Activated B cell treated with CpG ODN at 0.5 μM for 24 hours (primary cell): Measurements from ENCODE around the gene MYL7. TPM values are rescaled to one million over a fixed set of nuclear protein-coding genes. Genes with fewer than 3 reads are reported as not detected.

ENCODE experiments used
- ATAC-seq: fragments of 200-7000 bp; cut with Tn5 transposase; one replicate; pipeline ENCODE4 v1.10.0; 2021; ENCODE audit warnings: low read depth, mild to moderate bottlenecking, moderate library complexity
- CTCF ChIA-PET: fragments of 350-600 bp; sonication (Branson Sonifier 250); formaldehyde crosslinking; loops from one replicate; lab custom pipeline; 2021; ENCODE audit warnings: antibody characterized with exemption; lab: Charles Lee
- POLR2A ChIA-PET: fragments of 350-600 bp; sonication (Branson Sonifier 250); formaldehyde crosslinking; loops from one replicate; lab custom pipeline; 2021; ENCODE audit warnings: antibody characterized with exemption; lab: Charles Lee
- DNase-seq: peaks from one replicate; pipeline ENCODE4 v3.0.0; 2022
- H3K27ac Mint-ChIP-seq: one replicate; pipeline ENCODE4 v1.8.0; 2020; ENCODE audit warnings: mixed read lengths
- H3K27me3 Mint-ChIP-seq: one replicate; pipeline ENCODE4 v1.8.0; 2021; ENCODE audit warnings: mixed read lengths
- H3K36me3 Mint-ChIP-seq: one replicate; pipeline ENCODE4 v1.8.0; 2021; ENCODE audit warnings: low read depth, mixed read lengths
- H3K4me1 Mint-ChIP-seq: one replicate; pipeline ENCODE4 v1.8.0; 2021; ENCODE audit warnings: mixed read lengths
- H3K4me3 Mint-ChIP-seq: one replicate; pipeline ENCODE4 v1.8.0; 2020; ENCODE audit warnings: mild to moderate bottlenecking, mixed read lengths
- H3K9me3 Mint-ChIP-seq: one replicate; pipeline ENCODE4 v1.8.0; 2020; ENCODE audit warnings: mixed read lengths
- intact Hi-C: fragments of 100-400 bp; cut with micrococcal nuclease; formaldehyde crosslinking; loops from one replicate; pipeline ENCODE4 v1.15.1; 2024
- total RNA-seq: library from RNA; stranded (reverse); gene quantifications from 2 replicates; pipeline ENCODE4 v1.2.3, GENCODE V29; 2022
- TF ChIP-seq, protein P1 (sequence below): fragments of 200-600 bp; IDR thresholded peaks from one replicate; pipeline ENCODE4 v1.8.0; 2022; ENCODE audit warnings: antibody characterized with exemption, mild to moderate bottlenecking

Gene MYL7
- total RNA-seq, 1 donor from 2014 or later, result not detected

DNA sequence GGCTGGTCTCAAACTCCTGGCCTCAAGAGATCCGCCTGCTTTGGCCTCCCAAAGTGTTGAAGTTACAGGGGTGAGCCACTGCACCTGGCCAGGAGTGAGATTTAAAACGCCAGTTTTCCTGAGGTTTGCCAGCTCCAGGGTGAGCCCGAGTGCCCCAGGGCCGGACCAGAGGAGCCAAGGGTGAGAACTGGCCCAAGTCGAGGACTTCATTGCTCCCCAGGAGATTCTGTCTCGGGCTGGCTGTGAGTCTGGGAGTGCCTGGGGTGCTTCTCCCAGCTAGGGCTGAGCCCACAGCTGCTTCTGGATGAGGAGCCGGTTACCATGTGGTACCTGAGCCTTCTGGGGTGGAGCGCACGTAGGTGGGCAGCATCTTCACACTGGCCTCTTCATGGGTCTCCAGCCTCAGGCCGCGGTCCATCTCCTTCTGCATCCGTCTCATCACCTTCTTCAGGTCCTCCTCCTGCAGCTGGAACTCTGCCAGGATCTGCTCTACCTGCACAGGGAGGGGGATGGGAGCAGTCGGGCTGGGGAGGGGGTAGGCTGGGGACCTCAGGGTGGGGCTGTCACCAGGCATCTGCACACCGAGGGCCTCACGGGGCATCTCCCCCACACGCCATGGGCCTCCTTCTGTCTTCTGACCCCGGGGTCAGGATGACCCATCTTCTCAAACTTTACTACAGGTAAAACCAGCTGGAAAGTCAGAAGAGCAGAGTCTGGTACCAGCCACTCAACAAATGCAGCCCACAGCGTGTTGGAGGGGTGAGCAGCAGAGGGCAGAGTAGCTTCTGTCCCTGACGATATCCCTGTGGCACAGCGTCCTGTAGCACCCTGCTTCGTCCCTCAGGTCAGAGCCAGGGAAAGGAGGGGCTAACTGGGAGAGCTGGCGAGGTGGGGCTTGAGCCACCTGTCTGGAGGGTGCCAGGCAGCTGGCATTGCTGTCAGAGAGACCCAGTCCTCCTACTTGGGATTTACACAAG, 12.1 kb upstream of the MYL7 start:
- CTCF ChIA-PET, result no interaction called here
- DNase-seq, result peak; percentile 9
- Mint-ChIP-seq H3K4me3 (no peak overlapping the region), H3K4me1 (peaks cover 8% of the 10 kb centered on the region), H3K9me3 (no peaks in the 10 kb centered on the region), H3K27ac (no peak overlapping the region), H3K36me3 (no peaks in the 10 kb centered on the region), H3K27me3 (no peaks in the 10 kb centered on the region)
- ATAC-seq, result no peak
- TF ChIP-seq, protein P1, sequence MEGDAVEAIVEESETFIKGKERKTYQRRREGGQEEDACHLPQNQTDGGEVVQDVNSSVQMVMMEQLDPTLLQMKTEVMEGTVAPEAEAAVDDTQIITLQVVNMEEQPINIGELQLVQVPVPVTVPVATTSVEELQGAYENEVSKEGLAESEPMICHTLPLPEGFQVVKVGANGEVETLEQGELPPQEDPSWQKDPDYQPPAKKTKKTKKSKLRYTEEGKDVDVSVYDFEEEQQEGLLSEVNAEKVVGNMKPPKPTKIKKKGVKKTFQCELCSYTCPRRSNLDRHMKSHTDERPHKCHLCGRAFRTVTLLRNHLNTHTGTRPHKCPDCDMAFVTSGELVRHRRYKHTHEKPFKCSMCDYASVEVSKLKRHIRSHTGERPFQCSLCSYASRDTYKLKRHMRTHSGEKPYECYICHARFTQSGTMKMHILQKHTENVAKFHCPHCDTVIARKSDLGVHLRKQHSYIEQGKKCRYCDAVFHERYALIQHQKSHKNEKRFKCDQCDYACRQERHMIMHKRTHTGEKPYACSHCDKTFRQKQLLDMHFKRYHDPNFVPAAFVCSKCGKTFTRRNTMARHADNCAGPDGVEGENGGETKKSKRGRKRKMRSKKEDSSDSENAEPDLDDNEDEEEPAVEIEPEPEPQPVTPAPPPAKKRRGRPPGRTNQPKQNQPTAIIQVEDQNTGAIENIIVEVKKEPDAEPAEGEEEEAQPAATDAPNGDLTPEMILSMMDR, result no peak
- intact Hi-C loops, result no loop called here
- POLR2A ChIA-PET, result no interaction called here

DNA sequence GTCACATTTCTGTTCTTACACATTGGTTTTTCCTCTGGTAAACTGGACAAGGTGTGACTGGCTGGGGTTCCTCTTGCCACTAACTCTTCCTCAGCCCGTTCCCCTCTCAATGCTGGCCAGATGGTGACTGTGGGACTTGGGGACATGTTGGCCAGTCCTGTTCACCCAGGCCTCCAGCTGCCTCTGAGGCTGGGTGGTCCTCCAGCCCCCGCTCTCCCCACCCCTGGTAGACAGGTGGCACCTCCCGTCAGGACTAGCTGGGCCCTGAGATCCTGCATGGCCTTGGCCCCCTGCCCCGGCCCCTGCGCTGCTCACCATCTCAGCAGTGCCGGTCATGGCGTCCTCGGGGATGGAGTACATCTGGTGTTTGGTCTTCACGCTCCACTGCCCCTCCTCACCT, 10.8 kb upstream of the MYL7 start:
- Mint-ChIP-seq H3K27ac (no peak overlapping the region), H3K4me3 (no peak overlapping the region), H3K9me3 (no peaks in the 10 kb centered on the region), H3K27me3 (no peaks in the 10 kb centered on the region), H3K36me3 (no peaks in the 10 kb centered on the region), H3K4me1 (peaks cover 8% of the 10 kb centered on the region)
- POLR2A ChIA-PET, result interaction anchor here (0.6 kb wide), 1 partner anchor 291 kb away, joined by 3 read pairs; no protein-coding TSS in a partner anchor
- TF ChIP-seq, protein P1, result no peak
- ATAC-seq (no peak), DNase-seq (peak; percentile 7)
- intact Hi-C loops, result no loop called here
- CTCF ChIA-PET, result interaction anchor here (0.9 kb wide), 1 partner anchor 29 kb away, joined by 3 read pairs; no protein-coding TSS in a partner anchor

DNA sequence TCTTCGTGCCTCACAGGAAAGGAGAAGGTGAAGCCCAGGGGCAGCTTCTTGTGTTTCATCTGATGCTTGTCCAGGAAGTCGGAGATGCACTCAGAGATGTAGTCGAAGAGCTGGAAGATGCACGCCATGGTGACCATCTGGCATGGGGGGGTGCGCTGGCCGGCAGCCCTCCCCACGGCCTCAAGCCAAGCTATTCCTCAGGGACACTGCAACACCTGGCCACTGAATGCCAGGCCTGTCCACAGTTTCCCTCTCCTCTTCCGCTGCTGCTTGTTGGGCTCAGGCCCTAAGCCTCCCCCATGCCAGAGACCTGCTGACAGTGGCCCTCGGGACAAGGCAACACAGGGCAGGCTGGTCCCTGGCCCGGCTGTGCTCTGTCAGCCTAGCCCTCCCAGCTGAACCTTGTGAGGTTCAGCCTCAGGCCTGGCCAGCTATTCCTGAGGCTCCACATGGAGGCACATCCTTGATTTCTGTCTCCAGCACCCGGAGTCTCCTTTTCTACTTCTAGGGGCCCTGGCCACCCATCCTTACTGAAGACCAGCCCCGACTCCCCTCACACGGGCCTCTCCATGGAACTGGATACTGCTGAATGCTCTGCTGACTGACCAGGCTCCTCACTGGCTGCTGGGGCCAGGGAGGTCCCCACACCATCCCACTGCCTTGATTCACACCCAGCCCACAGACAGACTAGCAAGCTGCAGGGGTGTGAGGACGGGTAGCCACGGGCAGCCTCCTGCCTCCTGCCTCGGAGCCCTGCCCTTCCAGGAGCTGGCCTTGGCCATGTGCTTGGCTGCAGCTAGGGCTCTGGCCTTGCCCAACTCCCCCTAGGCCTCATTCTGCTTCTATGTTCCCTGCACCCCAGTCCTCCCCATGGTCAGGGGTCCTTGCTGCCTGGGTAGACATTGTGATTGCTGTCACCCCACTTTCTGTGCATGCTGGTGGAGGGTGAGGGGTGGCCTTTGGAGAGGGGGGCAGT, 10.1 kb upstream of the MYL7 start:
- CTCF ChIA-PET, result interaction anchor here (0.9 kb wide), 1 partner anchor 30 kb away, joined by 3 read pairs; no protein-coding TSS in a partner anchor
- Mint-ChIP-seq H3K36me3 (no peaks in the 10 kb centered on the region), H3K9me3 (no peaks in the 10 kb centered on the region), H3K27me3 (no peaks in the 10 kb centered on the region), H3K4me3 (no peak overlapping the region), H3K27ac (no peak overlapping the region), H3K4me1 (peaks cover 11% of the 10 kb centered on the region)
- POLR2A ChIA-PET, result interaction anchor here (1.4 kb wide), 1 partner anchor 54 kb away, joined by 4 read pairs; no protein-coding TSS in a partner anchor
- TF ChIP-seq, protein P1, result no peak
- intact Hi-C loops, result no loop called here
- DNase-seq (no peak), ATAC-seq (no peak)

DNA sequence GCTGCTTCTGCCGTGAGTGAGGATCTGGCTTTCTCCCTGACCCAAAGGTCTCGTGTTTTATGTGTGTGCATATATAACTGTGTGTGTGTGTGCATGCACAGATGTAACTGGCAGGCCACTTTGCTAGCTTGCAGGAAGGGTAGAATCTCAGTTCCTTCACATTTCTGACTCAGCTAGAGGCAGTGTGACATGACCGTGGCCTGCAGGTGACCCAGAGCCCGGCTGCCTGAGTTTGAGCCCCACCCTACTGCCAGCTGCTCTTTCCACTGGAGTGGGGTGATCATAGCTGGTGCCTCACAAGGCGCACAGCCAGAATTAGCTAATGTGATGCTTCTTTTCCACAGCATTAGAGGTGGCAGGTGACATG, 9.3 kb upstream of the MYL7 start:
- Mint-ChIP-seq H3K27ac (no peak overlapping the region), H3K4me1 (peaks cover 15% of the 10 kb centered on the region)

More for the DNA sequence above, 9.3 kb upstream of the MYL7 start:
- TF ChIP-seq, protein P1, result no peak
- DNase-seq (no peak), ATAC-seq (peak; percentile 53)
- H3K36me3 Mint-ChIP-seq, result no peaks in the 10 kb centered on the region
- POLR2A ChIA-PET, result interaction anchor here (0.6 to 1.4 kb wide), 2 partner anchors 16 to 53 kb away, joined by 3 to 4 read pairs; no protein-coding TSS in a partner anchor
- H3K4me3 Mint-ChIP-seq, result no peak overlapping the region
- CTCF ChIA-PET, result no interaction called here
- intact Hi-C loops, result no loop called here
- H3K9me3 Mint-ChIP-seq, result no peaks in the 10 kb centered on the region
- no peaks in the 10 kb centered on the region for H3K27me3 Mint-ChIP-seq
